Daoy (cell line): Measurements from ENCODE around the gene BRAF. TPM values are rescaled to one million over a fixed set of nuclear protein-coding genes. Genes with fewer than 3 reads are reported as not detected.
"Not testable (repeated sequence)": the region's sequence is repeated elsewhere in the genome, so short reads cannot be mapped to it uniquely, and the experiment has no call there.

Experiments used
- DNase-seq: peaks from one replicate; pipeline ENCODE4 v3.0.0-alpha.2; 2015; ENCODE audit warnings: low read depth
- total RNA-seq: library from RNA; depleted of rRNA; stranded (reverse); fragments of >200 nt; shearing (Covaris generic); gene quantifications from 2 replicates; pipeline ENCODE4 v1.2.3, GENCODE V29; 2014

The BRAF gene
- total RNA-seq, 1 experiment from 2014 or later: 5.1 TPM

DNA sequence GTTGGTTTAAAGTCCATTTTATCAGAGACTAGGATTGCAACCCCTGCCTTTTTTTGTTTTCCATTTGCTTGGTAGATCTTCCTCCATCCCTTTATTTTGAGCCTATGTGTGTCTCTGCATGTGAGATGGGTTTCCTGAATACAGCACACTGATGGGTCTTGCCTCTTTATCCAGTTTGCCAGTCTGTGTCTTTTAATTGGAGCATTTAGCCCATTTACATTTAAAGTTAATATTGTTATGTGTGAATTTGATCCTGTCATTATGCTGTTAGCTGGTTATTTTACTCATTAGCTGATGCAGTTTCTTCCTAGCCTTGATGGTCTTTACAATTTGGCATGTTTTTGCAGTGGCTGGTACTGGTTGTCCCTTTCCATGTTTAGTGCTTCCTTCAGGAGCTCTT, 212.3 kb downstream of the BRAF start:
- not testable (repeated sequence) for DNase-seq

DNA sequence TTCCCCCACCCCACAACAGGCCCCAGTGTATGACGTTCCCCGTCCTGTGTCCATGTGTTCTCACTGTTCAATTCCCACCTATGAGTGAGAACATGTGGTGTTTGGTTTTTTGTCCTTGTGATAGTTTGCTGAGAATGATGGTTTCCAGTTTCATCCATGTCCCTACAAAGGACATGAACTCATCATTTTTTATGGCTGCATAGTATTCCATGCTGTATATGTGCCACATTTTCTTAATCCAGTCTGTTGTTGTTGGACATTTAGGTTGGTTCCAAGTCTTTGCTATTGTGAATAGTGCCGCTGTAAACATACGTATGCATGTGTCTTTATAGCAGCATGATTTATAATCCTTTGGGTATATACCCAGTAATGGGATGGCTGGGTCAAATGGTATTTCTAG, 216.0 kb downstream of the BRAF start:
- DNase-seq: not testable (repeated sequence)

DNA sequence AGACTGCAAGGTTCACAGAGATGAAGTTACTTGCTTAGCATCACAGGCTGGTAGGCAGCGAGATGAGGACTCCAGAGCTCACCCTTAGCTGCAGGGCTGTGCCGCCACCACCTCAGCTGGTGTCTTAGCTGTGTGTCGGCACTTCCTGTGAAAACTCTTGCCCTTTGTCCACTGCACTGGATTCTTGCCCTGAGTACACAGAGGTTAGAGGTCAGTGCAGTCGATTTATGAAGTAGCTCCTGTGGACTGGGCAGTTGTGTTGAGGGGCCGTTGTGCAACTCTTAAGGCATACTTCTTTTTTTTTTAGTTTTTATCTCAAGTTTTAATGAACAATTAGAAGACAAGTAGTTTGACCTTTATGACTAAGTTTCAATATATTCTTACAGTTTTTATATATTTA, 217.6 kb downstream of the BRAF start:
- DNase-seq: no peak

DNA sequence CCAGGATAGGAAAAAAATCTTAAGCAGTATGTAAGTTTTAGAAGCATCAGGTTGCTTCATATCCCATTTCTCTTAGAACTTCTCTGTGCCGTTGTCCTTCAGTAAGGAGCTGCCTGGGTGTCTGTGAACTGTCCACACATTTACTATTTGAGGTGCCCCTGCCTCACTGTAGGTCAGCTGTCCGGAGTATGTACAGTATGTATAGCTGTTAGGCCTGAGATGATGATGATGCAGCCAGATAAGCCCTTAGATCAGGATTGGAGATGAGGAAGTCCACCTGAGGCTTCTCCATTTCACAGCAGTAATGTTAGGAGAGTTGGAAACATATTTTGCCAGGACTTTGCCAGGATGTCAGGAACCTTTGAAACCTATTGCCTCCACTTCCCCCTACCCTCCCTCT, 220.5 kb downstream of the BRAF start:
- DNase-seq: no peak

DNA sequence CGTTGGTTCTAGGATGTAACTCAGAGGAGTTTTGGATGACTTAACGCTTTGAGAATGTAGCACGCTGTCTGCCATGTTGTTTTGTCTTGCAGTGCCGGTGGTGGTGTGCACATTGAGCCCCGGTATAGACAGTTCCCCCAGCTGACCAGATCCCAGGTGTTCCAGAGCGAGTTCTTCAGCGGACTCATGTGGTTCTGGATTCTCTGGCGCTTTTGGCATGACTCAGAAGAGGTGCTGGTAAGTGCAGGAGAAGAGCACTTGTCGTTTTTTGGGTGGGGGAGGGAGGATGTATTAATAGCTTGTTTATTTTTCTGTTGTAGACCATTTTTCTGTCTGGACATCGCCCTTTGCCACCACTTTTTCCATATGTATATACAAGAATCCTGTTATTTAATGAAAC, 222.0 kb downstream of the BRAF start:
- no peak for DNase-seq

DNA sequence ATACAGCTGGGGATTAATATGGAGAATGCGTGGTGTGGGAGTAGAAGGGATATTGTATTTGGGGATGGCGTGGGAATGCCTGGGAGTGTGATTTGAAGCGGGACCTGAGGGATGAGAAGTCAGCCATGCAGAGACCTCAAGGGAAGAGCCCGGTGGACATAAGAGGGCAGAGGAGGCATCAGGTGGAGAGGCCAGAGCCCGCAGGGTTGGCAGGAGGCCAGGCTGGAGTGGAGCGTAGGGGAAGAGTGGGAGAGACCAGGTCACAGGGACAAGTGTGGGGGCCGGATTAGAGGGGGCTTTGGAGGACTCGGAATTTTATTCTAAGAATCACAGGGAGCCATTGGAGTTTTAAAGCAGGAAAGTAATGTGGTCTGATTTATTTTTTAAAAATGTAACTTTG, 226.3 kb downstream of the BRAF start:
- DNase-seq: no peak

DNA sequence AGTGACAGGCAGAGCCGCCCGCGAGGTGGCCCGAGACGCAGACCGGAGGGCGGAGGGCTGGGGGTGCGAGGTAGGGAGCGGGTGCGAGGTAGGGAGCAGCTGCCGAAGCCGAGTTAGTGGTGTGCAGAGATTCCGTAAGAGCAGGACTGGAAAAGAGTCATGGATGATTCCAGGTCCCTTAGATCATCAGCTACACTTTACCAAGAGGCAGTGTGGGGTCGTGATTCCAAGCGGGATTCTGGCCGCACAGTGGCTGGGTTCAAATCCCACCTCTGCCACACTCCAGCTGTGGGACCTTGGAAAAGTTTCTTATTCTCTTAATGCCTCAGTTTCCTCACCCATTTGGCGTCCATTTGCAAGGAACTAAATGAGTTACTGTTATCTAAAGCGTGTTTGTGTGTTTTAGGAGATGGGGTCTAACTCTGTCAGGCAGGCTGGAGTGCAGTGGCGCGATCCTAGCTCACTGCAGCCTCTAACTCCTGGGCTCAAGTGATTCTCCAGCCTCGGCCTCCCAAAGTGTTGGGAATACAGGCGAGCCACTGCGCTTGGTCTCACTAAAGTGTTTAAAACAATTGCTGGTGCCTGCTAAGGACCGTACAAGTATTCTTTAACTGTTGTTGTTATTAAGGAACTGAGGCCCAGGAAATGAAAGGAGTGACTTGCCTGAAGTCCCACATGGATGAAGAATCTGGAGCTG, 227.1 kb downstream of the BRAF start:
- DNase-seq: no peak

DNA sequence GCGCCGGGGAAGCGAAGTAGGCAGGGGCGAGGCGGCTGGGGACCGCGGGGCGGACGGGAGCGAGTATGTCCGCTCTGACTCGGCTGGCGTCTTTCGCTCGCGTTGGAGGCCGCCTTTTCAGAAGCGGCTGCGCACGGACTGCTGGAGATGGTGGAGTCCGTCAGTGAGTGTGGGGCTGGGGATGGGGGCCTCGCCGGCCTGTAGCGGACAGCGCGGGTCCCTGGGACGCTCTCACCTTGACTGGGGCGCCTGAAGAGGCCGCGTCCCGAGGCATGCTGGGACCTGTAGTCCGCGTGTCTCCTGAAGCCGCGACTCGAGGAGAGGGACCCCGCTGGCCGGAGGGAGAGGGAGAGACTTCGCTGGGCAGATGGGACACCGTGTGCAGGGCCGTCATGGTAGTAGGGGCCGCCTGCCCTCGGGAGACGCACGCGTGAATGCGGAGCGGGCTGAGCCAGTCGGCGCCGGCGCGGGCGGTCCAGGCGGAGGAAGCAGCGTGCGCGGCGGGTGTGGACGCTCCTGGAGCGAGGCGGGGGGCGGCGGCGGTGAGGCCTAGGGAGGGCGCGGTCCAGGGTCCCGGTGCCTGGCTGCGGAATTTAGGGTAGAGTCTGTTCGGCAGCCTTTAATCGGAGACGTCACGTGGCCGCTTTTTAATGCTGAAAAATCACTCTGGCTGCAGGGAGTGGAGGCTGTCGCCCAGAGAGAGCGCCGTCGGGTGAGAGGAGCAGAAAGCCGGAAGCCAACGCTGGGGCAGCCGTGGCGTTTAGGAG, 227.9 kb downstream of the BRAF start, which contains the start of gene NDUFB2:
TSS of gene NDUFB2 (plus strand) at position 29 of the 767 bp plus-strand sequence. CDS start at position 66, 37 bp downstream.
- DNase-seq: peak; percentile 84

DNA sequence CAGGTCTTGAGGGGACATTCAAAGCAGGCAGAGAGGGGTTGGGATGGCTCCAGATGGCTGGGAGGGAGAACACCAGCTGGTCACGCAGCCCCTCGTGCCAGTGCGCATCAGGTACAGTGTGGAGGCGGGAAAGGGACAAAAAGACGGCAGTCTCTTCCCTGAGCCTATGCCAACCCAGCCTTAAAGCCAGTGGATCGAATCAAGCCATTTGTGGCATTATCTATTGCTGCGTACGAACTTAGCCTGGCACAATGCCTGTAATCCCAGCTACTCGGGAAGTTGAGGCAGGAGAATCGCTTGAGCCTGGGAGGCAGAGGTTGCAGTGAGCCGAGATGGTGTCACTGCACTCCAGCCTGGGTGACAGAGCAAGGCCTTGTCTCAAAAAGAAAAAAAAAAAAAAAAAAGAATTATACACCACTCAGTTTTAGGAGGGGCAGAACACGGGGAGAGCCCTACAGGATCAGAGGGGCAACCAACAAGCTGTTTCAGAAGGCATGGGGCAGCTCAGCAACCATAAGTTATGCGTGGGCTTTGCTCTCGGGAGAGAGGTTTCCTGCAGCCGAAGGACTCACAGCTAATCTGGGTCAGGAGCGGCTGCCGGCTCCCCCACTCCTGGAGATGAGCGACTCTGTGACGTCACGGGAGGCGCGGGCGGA, 228.6 kb downstream of the BRAF start:
- peak; percentile 96 for DNase-seq

DNA sequence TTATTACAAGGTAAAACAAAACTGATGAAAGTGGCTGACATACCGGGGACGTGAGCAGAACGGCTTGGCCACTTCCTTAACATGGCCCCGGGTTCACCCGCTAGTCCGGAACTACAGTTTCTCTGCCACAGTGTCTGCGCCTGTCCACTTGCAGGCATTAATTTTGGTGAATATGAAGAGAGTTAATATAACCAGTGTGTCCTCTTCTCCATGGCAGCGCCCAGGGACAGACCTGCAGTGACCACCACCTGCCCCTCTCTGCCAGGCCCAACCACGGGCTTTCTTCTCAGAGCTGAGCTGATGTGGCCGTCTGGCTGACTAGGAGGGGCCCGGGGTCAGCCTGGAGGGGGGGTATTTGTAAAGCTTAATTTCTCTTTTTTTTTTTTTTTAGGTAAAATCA, 229.3 kb downstream of the BRAF start:
- no peak for DNase-seq

DNA sequence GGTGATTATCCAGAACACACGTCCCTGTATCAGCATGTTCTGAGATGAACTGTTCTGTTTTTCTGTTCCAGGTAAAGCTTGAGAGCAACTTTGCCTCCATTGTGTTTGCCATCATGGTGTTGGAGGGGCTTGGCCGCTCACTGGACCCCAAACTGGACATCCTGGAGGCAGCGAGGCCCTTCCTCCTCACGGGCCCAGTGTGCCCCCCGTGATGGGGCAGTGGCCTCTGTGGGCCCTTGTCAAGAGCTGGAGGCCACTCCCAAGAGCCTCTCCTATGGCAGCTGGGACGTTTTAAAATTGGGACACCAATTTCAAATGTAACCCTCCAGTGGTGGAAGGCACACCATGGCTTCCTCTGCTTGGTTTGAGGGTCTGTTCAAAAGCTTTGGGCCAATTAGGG, 230.1 kb downstream of the BRAF start:
- no peak for DNase-seq

DNA sequence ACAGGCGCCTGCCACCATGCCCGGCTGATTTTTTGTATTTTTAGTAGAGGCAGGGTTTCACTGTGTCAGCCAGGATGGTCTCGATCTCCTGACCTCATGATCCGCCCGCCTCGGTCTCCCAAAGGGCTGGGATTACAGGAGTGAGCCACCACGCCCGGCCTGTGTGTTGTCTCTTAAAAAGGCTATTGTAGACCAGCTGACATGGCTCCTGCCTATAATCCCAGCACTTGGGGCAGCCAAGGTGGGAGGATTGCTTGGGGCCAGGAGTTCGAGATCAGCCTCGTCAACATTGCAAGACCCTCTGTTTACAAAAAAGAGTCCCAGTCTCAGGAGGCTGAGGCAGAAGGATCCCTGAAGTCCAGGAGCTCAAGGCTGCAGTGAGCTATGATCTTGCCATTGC, 230.9 kb downstream of the BRAF start:
- DNase-seq: not testable (repeated sequence)

DNA sequence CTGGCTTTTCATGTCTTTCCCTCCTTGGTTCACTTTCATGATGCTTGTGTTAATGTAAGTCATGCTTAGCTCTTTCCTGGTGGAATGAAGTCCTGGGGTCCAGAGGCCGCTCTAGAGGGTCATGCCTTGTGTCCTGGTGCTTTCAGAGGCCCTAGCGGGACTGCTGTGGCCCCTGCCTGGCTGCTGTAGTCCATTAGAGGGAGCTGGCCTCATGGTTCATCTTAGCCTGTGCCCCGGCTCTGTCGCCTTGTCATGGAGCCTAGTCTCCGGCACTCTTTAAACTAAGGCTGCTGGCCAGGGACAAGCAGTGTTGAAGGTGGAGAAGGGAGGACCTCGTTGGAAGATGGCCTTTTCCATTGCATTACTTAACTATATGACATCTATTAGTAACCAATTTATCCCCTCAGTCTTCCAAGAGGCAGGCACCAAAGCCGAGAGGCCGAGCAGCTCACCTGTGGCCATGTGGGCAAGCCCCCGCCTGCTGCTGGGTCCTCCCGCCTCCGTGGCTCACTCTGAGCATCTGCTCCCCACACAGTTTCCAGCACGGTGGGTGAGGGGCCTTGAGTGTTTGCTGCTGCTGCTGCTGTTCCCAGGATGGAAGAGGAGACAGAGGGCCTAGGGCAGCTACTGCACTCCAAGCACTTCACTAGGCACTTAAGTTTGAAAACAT, 233.2 kb downstream of the BRAF start:
- DNase-seq: no peak

DNA sequence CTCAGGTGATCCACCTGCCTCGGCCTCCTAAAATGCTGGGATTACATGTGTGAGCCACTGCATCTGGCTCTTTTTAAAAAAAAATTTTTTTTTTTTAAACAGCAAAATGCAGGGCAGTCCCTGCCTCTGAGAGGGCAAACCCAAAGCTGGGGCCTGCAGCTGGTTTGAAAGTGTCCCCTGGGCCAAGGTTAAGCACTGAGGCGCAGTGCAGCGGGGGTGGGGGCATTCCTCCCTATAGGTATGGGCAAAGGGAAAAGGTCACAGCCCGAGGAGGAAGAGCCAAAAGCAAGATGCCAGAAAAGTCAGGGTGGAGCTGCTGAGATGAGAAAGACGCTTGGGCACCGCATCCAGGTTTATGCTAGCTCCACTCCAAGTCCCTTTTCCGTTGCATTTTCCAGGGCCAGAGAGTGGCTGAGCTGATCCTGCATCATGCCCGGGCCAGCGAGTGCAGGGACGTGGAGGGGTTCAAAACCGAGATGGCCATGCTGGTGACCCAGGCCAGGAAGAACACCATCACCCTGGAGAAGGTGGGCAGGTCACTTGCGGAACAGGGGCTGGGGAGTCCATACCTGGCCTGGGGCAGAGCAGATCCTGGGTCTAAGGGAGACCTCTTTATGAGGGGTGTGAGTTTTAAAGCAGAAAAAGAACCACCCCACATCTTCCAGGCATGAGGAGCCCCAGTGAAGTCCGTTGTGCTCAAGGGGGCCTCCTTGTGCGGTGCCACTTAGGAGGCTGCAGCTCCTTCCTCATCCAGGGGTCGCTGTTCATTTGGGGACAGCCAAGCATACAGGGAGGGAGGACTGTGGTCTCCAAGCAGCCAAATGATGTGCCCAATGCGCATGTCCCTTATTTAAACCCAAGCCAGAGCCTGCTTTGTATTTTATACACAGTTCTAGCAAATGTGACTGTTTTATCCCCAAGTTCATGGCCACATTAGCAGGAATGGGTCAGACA, 235.3 kb downstream of the BRAF start:
- no peak for DNase-seq

DNA sequence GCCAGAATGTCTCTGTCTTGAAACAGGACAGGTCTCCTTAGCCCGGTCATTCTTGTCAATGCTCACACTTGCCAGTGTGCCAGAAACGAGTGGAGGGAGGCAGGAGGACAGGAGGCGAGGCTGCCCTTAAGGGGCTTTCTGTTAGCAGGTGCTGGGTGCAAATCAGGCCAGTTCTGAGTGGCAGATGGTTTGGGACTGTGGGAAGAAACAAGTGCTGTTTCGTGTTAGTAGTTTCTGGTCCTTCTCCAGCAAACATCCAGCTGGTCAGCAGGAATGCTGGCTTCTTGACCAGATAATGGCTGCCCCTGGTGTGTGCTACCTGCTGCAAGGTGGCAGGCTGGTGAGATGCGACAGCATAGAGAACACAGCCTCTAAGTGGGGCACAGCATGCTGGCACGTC, 236.4 kb downstream of the BRAF start:
- no peak for DNase-seq

DNA sequence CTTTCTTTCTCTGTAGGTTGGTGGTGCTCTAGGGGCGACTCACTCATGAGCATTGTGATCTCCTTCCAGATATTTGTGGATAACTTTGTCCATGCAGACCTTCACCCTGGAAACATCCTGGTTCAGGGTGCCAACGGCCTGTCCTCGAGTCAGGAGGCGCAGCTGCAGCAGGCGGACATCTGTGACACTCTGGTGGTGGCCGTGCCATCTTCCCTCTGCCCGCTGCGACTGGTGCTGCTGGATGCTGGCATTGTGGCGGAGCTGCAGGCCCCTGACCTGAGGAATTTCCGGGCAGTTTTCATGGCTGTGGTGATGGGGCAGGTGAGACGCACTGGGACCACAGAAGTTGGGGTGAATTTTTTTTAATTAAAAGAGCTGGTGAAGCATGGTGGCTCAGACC, 237.8 kb downstream of the BRAF start:
- DNase-seq: no peak

DNA sequence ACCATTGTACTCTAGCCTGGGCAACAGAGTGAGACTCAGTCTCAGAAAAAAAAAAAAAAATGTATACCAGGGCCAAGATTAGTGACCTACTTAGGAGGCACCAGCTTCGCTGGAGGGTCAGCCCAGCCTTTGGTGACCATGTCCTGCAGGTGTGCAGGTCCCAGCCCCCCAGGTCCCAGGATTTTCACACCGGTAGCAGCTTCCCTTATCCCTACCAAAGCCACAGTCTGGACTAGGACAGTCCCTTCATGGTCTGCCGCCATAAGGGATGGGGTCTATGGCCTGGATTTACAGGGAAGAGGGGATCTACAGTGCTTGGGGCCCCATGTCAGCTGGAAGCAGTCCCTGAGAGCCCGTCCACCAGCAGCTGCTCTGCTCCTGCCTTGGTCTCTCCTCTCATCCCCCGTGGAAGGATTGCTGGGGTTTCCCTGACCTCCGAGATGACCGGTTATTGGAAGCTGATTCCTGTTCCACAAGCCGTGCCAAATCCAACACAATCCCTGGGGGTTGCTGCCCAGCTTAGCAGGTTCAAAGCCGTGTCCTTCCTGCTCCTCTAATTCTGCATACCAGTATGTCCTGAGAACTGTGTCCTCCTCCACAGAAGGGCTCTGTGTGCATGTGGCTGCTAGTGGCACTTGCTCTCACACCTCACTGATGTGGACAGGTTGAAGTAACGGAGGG, 239.2 kb downstream of the BRAF start:
- no peak for DNase-seq

DNA sequence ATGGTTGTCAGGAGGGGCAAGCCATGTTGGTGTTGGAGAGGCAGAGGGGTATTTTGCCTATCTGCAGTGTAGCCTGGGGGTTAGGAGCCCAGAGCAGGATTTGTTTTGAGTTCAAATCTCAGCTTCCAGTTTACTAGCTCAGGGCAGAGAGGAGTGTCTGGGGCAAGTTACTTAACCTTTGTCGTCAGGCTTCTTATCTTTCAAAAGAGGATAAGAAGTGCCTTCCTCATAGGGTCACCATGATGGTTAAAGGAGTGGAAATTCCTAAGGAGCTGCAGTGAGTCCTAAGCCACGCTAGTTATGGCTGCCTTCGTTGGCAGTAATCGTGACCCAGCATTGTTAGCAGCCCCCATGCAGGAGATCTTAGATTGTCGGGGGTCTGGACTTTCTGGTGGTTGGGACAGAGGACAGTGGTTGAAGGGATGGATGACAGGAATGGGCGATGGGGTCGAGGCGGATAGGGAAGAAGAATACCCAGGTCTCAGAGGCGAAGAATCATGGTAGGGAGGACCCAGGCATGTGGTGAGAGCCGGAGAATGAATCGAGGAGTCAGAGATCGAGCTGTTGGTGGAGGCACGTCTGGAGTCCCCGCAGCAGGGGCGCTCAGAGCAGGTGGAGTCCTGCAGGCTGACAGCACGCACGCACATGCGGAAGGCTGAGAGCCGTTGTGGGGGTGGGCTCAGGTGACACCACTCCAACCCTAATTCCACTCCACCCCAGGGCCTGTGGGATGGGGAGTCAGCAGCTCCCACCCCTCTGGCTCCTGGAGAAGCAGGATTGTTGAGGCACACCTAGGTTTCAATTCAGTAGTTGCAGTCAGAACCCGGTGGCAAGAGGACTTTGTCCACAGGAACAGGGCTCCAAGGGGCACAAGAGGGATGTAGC, 240.4 kb downstream of the BRAF start:
- no peak for DNase-seq

DNA sequence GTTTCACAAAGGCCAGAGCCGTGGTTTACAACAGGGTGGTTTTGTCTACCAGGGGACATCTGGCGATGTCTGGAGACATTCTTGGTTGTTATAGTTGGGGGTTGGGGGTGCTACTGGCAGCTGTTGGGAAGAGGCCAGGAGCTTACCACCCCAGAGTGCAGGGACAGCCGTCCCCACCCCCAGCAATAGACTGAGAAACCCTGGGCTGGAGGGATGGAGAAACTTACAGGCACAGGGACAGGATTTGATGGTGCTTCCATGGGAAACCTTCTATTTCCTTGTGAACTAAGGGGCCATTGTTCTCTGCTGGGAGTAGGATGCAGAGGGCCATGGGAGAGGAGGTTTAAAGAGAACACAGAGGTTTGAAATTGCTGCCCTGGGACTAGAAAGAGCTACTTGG, 241.1 kb downstream of the BRAF start:
- DNase-seq: no peak

DNA sequence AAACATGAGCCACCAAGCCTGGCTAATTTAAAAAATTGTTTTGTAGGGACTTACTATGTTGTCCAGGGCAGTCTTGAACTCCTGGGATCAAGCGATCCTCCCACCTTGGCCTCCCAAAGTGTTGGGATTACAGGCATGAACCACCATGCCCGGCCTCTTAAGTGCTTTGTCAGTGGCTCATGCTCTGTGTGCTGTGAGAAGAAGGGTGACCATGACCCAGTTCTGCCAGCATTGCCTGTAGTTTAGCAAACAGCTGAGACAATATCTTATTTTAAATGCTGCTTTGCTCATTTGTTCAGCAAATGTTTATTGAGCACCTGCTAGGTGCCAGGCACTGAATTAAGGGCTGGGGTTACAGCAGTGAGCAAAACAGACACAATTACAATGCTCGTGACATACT, 243.0 kb downstream of the BRAF start:
- DNase-seq: no peak
